HepG2 (cell line): Measurements from ENCODE around the gene HOXA5. TPM values are rescaled to one million over a fixed set of nuclear protein-coding genes. Genes with fewer than 3 reads are reported as not detected.

ENCODE experiments used
- ARNTL ChIP-seq: sonication (generic); formaldehyde crosslinking; IDR thresholded peaks from 2 replicates; pipeline ENCODE4 v1.4.0; 2020; ENCODE audit warnings: mild to moderate bottlenecking, missing genetic modification reagents
- ATF7-NPFF ChIP-seq: sonication (generic); formaldehyde crosslinking; IDR thresholded peaks from 2 replicates; pipeline ENCODE4 v1.8.1; 2023; ENCODE audit warnings: mild to moderate bottlenecking, low read depth, missing genetic modification reagents, moderate library complexity
- HOXA9 ChIP-seq: sonication (generic); formaldehyde crosslinking; IDR thresholded peaks from 2 replicates; pipeline ENCODE4 v1.8.1; 2022; ENCODE audit warnings: missing genetic modification reagents, mild to moderate bottlenecking, moderate library complexity, borderline replicate concordance
- MAZ ChIP-seq, 2 experiments: sonication (generic) in 1 of 2; formaldehyde crosslinking in 1 of 2; IDR thresholded peaks; 2 replicates each; pipeline versions ENCODE4 v1.5.0 to v1.6.1; 2012 to 2020; ENCODE audit warnings: low read depth in 2 of 2, mild to moderate bottlenecking in 2 of 2, borderline replicate concordance in 1 of 2, improper control_type of control experiment in 1 of 2, low read length in 1 of 2, missing genetic modification reagents in 1 of 2, moderate library complexity in 1 of 2
- RBM39 ChIP-seq: fragments of 200-400 bp; formaldehyde crosslinking; IDR thresholded peaks from one replicate; pipeline ENCODE4 v1.6.1; 2018; ENCODE audit warnings: antibody characterized with exemption, mild to moderate bottlenecking, low read depth, low read length; ENCODE audit not compliant: poor library complexity, severe bottlenecking
- RXRB ChIP-seq: IDR thresholded peaks from 2 replicates; pipeline ENCODE4 v1.6.1; 2016; ENCODE audit warnings: borderline replicate concordance, missing genetic modification reagents, missing compliant biosample characterization
- SP4 ChIP-seq: sonication (generic); formaldehyde crosslinking; IDR thresholded peaks from 2 replicates; pipeline ENCODE4 v1.8.1; 2023; ENCODE audit warnings: mild to moderate bottlenecking, missing genetic modification reagents
- TMF1 ChIP-seq: sonication (generic); formaldehyde crosslinking; IDR thresholded peaks from 2 replicates; pipeline ENCODE4 v1.8.1; 2022; ENCODE audit warnings: low read depth, missing genetic modification reagents
- XRCC5 ChIP-seq: fragments of 200-400 bp; formaldehyde crosslinking; optimal IDR thresholded peaks from 2 replicates; pipeline ENCODE3; 2017; ENCODE audit warnings: mild to moderate bottlenecking, low read length
- polyA plus RNA-seq, 8 experiments: library from polyadenylated mRNA; depleted of rRNA in 3 of 8; stranded (reverse) in 7 of 8; unstranded in 1 of 8; fragments of >200 nt; fragmentation: Illumina TruSeq in 4 of 8; extraction: Trizol in 4 of 8; gene quantifications; 2 replicates each; pipeline versions ENCODE4 v1.2.1 to v1.2.3, GENCODE V29; 2011 to 2016; ENCODE audit warnings: low read depth in 4 of 8, missing spikeins in 1 of 8, mixed read lengths in 1 of 8; ENCODE audit not compliant: insufficient read depth in 1 of 8
- total RNA-seq, 5 experiments: library from RNA; depleted of rRNA; stranded (reverse); fragments of >200 nt; fragmentation: Illumina TruSeq; extraction: Trizol; gene quantifications; 2 replicates each; pipeline ENCODE4 v1.2.3, GENCODE V29; 2016; ENCODE audit warnings: low read depth in 1 of 5
- TF ChIP-seq, protein P1 (sequence below): IDR thresholded peaks from 2 replicates; pipeline ENCODE4 v1.6.1; 2016; ENCODE audit warnings: missing biosample characterization, missing genetic modification reagents, low read depth
- TF ChIP-seq, protein P2 (sequence below), 2 experiments: sonication (generic) in 1 of 2; formaldehyde crosslinking in 1 of 2; IDR thresholded peaks; 2 replicates each; pipeline versions ENCODE4 v1.4.0 to v1.6.1; 2018 to 2020; ENCODE audit warnings: missing genetic modification reagents in 2 of 2, borderline replicate concordance in 1 of 2, low read depth in 1 of 2, mild to moderate bottlenecking in 1 of 2, missing biosample characterization in 1 of 2
- TF ChIP-seq, protein P3 (sequence below): sonication (generic); formaldehyde crosslinking; IDR thresholded peaks from 2 replicates; pipeline ENCODE4 v1.5.1; 2020; ENCODE audit warnings: mild to moderate bottlenecking, moderate library complexity, missing genetic modification reagents
- TF ChIP-seq, protein P4 (sequence below): sonication (generic); formaldehyde crosslinking; IDR thresholded peaks from 2 replicates; pipeline ENCODE4 v1.5.1; 2020; ENCODE audit warnings: mild to moderate bottlenecking, missing genetic modification reagents, moderate library complexity

Gene HOXA5
- total and polyA plus RNA-seq, 2 of the 13 experiments (the other 11 are each of a cell fraction or from before 2014, with no cell fraction given), result 3.2 to 3.6 TPM

DNA sequence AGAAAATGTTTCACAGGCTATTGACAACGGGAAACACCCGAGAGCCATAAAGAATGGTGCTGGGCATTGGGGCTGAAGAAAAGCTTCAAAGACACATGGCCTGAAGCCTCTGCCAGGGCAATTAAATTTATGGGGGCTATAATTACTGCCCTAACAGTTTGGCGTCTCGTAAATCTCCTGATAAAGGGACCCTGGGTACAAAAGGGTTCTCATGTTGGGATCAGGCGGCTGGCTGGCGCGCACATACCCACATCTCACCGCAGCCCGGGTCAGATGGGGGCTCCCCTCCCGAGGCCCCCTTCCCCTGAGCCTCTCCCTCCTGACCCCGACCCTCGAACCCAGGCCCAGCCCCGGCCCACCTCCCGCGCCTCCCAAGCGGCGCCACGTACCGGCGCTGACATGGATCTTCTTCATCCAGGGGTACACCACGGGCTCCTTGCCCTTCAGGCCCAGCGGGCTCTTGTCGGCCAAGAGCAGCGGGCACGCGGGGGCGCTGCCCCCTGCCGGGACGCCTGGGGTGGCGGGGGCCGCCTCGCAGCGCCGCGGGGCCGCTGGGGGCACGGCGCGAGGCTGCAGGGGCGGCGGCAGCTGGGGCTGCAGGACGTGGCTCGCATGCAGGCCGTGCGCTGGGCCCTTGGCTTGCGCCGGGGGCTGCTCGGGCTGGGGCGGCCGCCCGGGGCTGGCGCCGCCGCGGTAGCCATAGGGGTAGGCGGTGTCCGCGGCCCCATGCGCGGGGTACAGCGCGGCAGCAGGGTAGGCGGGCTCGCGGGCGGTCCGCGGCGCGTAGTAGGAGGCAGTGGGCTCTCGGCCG is 13.5 kb downstream of the HOXA5 start (continued):
- TF ChIP-seq ATF7-NPFF (CRISPR knock-in tag), result 0 out of 2 replicates have a peak, but pooled peaks have one; percentile 23
- TF ChIP-seq HOXA9, result no peak
- no peak for TF ChIP-seq ARNTL (CRISPR knock-in tag)
- TF ChIP-seq, protein P1, sequence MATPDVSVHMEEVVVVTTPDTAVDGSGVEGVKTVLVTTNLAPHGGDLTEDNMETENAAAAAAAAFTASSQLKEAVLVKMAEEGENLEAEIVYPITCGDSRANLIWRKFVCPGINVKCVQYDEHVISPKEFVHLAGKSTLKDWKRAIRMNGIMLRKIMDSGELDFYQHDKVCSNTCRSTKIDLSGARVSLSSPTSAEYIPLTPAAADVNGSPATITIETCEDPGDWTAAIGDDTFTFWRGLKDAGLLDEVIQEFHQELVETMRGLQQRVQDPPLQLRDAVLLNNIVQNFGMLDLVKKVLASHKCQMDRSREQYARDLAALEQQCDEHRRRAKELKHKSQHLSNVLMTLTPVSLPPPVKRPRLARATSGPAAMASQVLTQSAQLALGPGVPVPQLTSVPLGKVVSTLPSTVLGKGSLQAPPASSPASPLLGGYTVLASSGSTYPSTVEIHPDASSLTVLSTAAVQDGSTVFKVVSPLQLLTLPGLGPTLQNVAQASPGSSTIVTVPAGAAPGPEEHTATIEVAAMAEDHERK (CRISPR knock-in tag), result no peak
- TF ChIP-seq SP4 (CRISPR knock-in tag), result no peak
- peak; percentile 22; the same call in 1 of the 2 replicates for TF ChIP-seq TMF1 (CRISPR knock-in tag)
- TF ChIP-seq, protein P2, sequence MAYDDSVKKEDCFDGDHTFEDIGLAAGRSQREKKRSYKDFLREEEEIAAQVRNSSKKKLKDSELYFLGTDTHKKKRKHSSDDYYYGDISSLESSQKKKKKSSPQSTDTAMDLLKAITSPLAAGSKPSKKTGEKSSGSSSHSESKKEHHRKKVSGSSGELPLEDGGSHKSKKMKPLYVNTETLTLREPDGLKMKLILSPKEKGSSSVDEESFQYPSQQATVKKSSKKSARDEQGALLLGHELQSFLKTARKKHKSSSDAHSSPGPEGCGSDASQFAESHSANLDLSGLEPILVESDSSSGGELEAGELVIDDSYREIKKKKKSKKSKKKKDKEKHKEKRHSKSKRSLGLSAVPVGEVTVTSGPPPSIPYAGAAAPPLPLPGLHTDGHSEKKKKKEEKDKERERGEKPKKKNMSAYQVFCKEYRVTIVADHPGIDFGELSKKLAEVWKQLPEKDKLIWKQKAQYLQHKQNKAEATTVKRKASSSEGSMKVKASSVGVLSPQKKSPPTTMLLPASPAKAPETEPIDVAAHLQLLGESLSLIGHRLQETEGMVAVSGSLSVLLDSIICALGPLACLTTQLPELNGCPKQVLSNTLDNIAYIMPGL (CRISPR knock-in tag; IDR thresholded peaks at IDR 0.05; ENCODE audit: borderline replicate concordance in 1 of 2, low read depth in 1 of 2), result peak in 1 of 2 experiments; percentile 73; a peak in 1 of 4 replicates
- TF ChIP-seq XRCC5, result peak; percentile 62
- 0 out of 2 replicates have a peak, but pooled peaks have one; percentile 53 for TF ChIP-seq MAZ (IDR thresholded peaks at IDR 0.05; ENCODE audit: borderline replicate concordance, low read depth, low read length)
- TF ChIP-seq MAZ (CRISPR knock-in tag; IDR thresholded peaks at IDR 0.05; ENCODE audit: low read depth), result no peak; the same call in none of the 2 replicates
- 0 out of 2 replicates have a peak, but pooled peaks have one; percentile 4 for TF ChIP-seq RXRB (CRISPR knock-in tag)
- no peak for TF ChIP-seq RBM39
- TF ChIP-seq, protein P3, sequence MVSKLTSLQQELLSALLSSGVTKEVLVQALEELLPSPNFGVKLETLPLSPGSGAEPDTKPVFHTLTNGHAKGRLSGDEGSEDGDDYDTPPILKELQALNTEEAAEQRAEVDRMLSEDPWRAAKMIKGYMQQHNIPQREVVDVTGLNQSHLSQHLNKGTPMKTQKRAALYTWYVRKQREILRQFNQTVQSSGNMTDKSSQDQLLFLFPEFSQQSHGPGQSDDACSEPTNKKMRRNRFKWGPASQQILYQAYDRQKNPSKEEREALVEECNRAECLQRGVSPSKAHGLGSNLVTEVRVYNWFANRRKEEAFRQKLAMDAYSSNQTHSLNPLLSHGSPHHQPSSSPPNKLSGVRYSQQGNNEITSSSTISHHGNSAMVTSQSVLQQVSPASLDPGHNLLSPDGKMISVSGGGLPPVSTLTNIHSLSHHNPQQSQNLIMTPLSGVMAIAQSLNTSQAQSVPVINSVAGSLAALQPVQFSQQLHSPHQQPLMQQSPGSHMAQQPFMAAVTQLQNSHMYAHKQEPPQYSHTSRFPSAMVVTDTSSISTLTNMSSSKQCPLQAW, result no peak
- TF ChIP-seq, protein P4, sequence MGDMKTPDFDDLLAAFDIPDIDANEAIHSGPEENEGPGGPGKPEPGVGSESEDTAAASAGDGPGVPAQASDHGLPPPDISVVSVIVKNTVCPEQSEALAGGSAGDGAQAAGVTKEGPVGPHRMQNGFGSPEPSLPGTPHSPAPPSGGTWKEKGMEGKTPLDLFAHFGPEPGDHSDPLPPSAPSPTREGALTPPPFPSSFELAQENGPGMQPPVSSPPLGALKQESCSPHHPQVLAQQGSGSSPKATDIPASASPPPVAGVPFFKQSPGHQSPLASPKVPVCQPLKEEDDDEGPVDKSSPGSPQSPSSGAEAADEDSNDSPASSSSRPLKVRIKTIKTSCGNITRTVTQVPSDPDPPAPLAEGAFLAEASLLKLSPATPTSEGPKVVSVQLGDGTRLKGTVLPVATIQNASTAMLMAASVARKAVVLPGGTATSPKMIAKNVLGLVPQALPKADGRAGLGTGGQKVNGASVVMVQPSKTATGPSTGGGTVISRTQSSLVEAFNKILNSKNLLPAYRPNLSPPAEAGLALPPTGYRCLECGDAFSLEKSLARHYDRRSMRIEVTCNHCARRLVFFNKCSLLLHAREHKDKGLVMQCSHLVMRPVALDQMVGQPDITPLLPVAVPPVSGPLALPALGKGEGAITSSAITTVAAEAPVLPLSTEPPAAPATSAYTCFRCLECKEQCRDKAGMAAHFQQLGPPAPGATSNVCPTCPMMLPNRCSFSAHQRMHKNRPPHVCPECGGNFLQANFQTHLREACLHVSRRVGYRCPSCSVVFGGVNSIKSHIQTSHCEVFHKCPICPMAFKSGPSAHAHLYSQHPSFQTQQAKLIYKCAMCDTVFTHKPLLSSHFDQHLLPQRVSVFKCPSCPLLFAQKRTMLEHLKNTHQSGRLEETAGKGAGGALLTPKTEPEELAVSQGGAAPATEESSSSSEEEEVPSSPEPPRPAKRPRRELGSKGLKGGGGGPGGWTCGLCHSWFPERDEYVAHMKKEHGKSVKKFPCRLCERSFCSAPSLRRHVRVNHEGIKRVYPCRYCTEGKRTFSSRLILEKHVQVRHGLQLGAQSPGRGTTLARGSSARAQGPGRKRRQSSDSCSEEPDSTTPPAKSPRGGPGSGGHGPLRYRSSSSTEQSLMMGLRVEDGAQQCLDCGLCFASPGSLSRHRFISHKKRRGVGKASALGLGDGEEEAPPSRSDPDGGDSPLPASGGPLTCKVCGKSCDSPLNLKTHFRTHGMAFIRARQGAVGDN, result peak; percentile 68
